Tibial nerve (tissue), 3 donors: Measurements from ENCODE around the gene CHTF18.

Experiments used
- CTCF ChIP-seq, 5 experiments: fragments of 200-600 bp in 3 of 5; fragments of 450-650 bp in 2 of 5; sonication (generic) in 3 of 5; IDR thresholded peaks; one replicate each; pipeline ENCODE4 v1.5.1; 2016 to 2019; ENCODE audit warnings: antibody characterized with exemption in 5 of 5, mild to moderate bottlenecking in 3 of 5, moderate library complexity in 2 of 5
- POLR2A ChIP-seq, 2 donors: fragments of 450-650 bp; IDR thresholded peaks; one replicate each; pipeline ENCODE4 v1.6.1; 2017; ENCODE audit warnings: antibody characterized with exemption in 2 of 2, mild to moderate bottlenecking in 2 of 2, moderate library complexity in 2 of 2

- TF ChIP-seq CTCF (IDR thresholded peaks at IDR 0.05) (no peak), POLR2A (IDR thresholded peaks at IDR 0.05) (no peak)
These were observed 8.9 kb upstream of the CHTF18 start for GRCh38 chr16:779561-779960.
